ENCODE data around the gene LY6G5B. TPM values are rescaled to one million over a fixed set of nuclear protein-coding genes. Genes with fewer than 3 reads are reported as not detected.
A peak's percentile ranks its signal among the peaks of the same experiment; 100 is the strongest.

LY6G5B gene
- polyA plus RNA-seq, 1 donor from 2014 or later, result 0.49 TPM

DNA sequence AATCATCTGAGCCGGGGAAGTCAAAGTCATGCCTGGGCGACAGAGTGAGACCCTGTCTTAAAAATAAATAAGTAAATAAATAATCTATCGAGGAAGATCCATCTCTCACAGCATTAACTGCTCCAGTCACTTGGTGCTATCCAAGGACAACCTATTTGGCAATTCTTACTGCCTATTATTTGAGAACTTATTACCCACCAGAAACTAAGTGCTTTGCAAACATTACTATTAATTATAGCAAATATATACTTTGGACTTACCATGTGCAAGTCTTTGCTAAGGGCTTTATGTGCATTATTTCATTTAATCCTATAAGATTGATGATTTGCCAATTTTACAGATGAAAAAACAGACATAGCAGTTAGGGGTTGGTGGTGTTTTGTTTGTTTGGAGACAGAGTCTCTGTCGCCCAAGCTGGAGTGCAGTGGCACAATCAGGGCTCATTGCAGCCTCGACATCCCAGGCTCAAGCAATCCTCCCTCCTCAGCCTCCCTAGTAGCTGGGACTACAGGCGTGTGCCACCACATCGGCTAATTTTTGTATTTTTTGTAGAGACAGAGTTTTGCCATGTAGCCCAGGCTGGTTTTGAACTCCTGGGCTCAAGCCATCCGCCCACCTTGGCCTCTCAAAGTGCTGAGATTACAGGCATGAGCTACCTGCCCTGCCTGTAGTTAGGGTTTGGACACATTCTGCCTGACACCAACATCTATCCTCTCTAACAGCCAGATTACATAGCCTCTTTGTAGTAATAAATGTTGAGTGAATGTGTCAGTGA is 15.0 kb upstream of the LY6G5B start:
- Mint-ChIP-seq H3K9me3 (no peaks in the 10 kb centered on the region), H3K4me3 (peak overlapping the region in 2 of 4 donors; percentile 53 to 93), H3K27me3 (no peaks in the 10 kb centered on the region), H3K4me1 (peaks cover 38 to 43% (median 39%) of the 10 kb centered on the region in 3 donors), H3K36me3 (peaks cover 9% of the 10 kb centered on the region), H3K27ac (peak overlapping the region in 2 of 3 donors; percentile 77 to 78)

DNA sequence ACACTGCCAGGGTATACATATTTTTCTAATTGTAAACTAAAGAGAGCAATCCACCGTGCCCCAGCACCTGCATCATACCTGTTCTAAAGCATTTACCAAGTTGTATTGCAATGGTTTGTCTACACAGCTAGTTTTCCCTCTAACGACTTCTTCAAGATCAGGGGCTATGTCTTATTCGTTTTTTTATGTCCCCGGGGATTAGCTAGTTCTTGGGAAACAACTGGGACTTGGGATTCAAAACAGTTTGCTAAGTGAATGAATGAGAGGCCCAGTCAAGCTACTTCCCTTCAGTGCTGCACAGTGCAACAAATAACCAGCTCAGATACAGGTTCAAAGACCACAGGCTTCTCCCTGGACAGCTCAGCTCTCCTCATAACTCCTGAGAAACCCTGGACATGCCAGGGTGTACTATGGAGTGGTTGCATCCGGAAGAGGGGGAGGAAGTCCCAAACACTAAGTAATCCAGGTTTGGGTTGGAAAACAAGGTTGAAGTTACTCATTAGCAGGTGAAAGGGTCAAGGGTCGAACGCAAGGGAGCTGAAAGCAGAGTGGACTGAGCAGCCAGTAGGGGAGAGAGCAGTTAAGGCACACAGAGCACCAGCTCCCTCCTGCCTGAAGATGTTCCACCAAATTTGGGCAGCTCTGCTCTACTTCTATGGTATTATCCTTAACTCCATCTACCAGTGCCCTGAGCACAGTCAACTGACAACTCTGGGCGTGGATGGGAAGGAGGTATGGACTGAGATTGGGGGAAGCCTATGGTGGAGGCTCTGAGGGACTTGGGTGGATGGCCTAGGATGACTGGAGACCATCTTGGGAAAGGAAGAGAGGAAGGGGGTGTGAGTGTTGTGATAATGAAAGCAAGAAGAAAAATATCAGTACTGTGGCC is 14.2 kb upstream of the LY6G5B start, which contains the start of gene APOM:
TSS of gene APOM (plus strand) at position 546 of the 889 bp plus-strand sequence. CDS start at position 619, 73 bp downstream.
- no peaks in the 10 kb centered on the region for H3K9me3 Mint-ChIP-seq
- peak within 1 kb of the TSS; percentile 71 to 78 (median 77) for H3K27ac Mint-ChIP-seq
- peaks cover 11% of the 10 kb centered on the region for H3K36me3 Mint-ChIP-seq
- H3K4me3 Mint-ChIP-seq, result peak within 1 kb of the TSS; percentile 44 to 93 (median 57)
- peaks cover 37 to 44% (median 43%) of the 10 kb centered on the region in 3 donors for H3K4me1 Mint-ChIP-seq
- no peaks in the 10 kb centered on the region for H3K27me3 Mint-ChIP-seq

DNA sequence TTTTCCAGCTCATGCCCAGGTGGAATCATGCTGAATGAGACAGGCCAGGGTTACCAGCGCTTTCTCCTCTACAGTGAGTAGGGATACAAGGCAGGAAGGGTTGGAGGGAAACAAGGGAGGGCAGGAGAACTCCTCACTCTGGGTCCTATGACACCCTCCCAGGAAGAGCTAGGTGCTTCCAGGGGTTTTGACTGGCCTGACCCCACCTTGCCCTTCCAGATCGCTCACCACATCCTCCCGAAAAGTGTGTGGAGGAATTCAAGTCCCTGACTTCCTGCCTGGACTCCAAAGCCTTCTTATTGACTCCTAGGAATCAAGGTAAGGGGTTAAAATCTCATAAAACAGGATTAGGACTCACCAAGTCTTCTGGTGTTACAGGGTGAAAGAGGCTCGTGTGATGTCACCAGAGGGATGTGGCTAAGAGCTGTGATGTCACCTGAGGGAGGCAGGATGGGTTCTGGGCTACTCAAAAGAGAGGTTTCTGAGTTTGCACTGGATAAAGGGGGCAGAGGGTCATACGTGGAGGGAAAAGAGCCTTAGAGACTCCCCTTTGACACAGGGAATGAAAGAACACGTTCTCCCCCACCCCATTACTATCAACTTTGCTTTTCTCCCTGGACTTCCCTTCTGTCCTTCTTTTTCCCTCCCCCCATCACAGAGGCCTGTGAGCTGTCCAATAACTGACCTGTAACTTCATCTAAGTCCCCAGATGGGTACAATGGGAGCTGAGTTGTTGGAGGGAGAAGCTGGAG is 12.2 kb upstream of the LY6G5B start:
- Mint-ChIP-seq H3K9me3 (no peaks in the 10 kb centered on the region), H3K27ac (peak overlapping the region in 1 of 3 donors; percentile 78), H3K4me1 (peaks cover 30 to 44% (median 36%) of the 10 kb centered on the region in 3 donors), H3K36me3 (peaks cover 6% of the 10 kb centered on the region), H3K27me3 (no peaks in the 10 kb centered on the region), H3K4me3 (peak overlapping the region in 3 of 4 donors; percentile 74 to 93 (median 84))

DNA sequence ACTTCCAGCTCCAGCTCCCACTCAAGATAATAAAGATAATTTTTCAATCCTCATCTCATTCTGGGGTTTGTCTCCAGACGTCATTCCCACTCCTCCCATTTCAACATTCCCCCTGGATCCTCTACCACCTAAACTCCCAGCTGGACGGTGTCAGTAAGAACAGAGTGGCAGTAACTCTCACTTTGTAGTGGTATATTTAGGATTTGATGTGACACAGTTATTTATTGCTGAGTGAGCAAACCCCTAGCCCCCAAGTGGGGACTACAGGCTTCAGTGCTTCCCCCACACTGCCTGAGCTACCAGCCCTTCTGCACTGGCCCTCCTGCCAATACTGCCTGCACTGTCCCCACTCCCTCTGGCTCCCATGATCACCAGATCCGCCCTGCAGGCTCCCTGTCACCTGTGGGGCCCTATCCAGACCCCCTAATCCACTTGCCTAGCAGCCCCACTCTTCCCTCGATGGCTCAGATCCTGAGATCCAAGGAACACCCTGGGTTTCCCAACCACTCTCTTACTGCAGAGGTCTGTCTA is 11.6 kb upstream of the LY6G5B start:
- H3K27me3 Mint-ChIP-seq, result no peaks in the 10 kb centered on the region
- H3K9me3 Mint-ChIP-seq, result no peaks in the 10 kb centered on the region
- peaks cover 6% of the 10 kb centered on the region for H3K36me3 Mint-ChIP-seq
- H3K4me1 Mint-ChIP-seq, result peaks cover 26 to 42% (median 35%) of the 10 kb centered on the region in 3 donors
- H3K4me3 Mint-ChIP-seq, result peak overlapping the region; percentile 44 to 93 (median 74)
- peak overlapping the region in 1 of 3 donors; percentile 59 for H3K27ac Mint-ChIP-seq

DNA sequence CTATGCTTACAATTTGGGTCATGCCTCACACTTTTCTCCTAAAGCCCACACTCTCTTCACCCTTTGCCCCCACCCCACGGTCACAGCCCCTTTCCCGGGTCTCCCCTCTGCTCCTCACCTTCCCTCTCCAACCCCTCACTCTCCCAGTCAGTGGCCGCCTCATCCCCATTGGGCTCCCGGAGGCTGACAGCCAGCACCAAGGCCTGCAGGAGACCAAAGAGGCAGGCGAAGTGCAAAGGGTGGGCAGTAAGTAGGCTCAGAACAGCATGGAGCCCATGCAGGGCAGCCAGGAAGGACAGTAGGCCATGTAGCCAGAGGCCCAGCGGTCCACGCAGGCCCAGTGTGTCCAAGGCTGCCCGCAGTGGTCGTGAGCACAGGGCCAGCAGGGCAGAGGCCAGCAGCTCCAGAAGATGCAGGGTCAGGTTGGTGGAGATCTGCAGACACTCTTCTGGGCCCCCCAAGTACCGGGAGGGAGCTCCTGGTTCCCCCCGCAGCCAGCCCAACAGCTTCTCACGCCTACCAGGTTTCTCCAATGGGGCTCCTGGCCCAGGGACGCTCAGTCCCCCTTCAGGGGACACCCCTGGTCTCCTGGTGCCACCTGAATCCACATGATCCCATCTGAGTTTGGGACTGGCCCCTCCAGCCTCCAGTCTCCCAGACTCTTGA is 10.7 kb upstream of the LY6G5B start:
- H3K27me3 Mint-ChIP-seq, result no peaks in the 10 kb centered on the region
- peaks cover 6% of the 10 kb centered on the region for H3K36me3 Mint-ChIP-seq

DNA sequence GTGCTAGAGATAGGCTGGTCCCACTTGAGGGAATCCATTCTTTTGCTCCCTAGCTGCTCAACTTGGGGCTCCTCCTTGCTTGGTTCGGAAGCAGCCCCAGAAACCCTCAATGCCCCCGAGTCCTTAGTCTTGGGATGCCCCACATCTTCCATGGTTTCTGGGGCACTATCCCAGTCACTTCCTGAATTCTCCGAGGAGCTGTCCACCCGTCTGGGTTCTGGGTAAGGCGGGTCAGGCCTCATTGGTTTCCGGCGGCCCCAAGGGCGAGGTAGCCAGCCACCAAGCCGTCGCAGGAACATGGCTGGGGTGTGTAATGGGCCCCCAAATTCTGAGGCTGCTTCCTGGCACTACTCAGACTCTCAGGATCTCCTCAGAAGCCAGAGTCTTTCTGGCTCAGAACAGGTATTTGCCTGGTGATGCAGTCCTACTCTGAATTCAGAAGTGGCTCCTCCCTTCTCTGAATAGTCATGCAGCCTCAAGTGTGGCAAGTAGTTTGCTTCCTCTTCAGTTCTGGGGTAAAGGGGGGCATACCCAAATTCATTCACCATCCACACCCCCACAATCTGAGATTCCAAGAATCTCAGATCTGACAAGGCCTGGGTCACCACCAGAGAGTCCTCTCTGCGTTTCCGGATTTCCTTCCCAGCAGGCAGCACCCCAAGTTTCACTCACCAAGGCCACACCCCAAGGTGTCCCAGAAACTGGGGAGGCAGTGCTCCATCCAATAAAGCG is 10.0 kb upstream of the LY6G5B start:
- H3K4me1 Mint-ChIP-seq, result peaks cover 33 to 58% (median 49%) of the 10 kb centered on the region in 3 donors
- peak overlapping the region; percentile 74 to 90 (median 84) for H3K27ac Mint-ChIP-seq
- no peaks in the 10 kb centered on the region for H3K9me3 Mint-ChIP-seq
- H3K4me3 Mint-ChIP-seq, result peak overlapping the region; percentile 92 to 98 (median 94)
- H3K27me3 Mint-ChIP-seq, result peaks cover under 1% of the 10 kb centered on the region
- H3K36me3 Mint-ChIP-seq, result peaks cover 6% of the 10 kb centered on the region

More for the DNA sequence above, 10.7 kb upstream of the LY6G5B start:
- Mint-ChIP-seq H3K9me3 (no peaks in the 10 kb centered on the region), H3K27ac (peak overlapping the region; percentile 16 to 90 (median 84)), H3K4me3 (peak overlapping the region; percentile 70 to 96 (median 92)), H3K4me1 (peaks cover 30 to 51% (median 44%) of the 10 kb centered on the region in 3 donors)

DNA sequence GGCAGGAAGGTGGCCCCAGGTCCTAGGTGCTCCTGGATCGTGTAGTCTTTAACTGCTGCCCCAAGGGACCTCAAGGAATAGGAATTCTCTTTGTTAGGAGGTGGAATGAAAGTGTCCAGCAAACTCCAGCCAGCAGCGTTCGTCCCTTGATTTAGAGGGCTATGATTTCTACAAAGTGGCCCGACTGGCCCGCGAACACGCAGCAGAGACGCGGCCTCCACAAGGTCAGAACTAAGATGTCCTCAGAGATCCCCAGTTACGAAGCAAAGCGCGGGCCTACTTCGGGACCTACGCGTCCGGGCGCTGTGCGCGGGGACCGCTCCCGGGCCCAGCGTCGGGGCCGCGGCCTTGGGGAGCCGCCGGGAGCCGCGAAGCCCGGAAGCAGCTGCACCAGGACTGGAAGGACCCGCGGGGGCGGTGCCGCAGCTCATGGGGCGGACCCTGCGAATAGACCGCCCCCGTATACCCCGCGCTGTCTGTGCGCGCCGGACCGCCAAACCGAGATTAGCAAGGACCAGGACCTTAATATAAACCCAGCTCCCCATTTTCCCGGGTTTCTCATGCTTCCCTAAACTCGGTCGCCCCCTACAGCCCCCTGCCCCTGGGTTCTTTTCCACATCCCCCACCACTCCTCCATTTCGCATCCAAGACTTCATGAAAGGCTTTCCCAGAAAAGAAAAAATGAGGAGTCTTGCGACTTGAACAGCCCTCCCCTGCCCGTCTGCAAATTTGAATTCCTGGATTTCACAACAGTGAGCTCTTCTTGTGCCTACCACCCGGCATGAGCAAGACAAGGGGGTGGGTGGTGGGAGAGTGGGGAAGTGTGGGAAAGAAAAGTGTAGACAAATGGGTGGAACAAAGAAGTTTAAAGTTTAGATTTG is 9.2 kb upstream of the LY6G5B start, which contains the start of gene C6orf47:
TSS of gene C6orf47 (minus strand) at position 398 of the 881 bp plus-strand sequence. CDS start 831 bp downstream, outside the sequence.
- Mint-ChIP-seq H3K27me3 (peaks cover 1% of the 10 kb centered on the region), H3K4me1 (peaks cover 35 to 57% (median 49%) of the 10 kb centered on the region in 3 donors), H3K27ac (peak within 1 kb of the TSS; percentile 74 to 90 (median 84)), H3K36me3 (peaks cover 6% of the 10 kb centered on the region), H3K9me3 (no peaks in the 10 kb centered on the region), H3K4me3 (peak within 1 kb of the TSS; percentile 92 to 98 (median 94))

DNA sequence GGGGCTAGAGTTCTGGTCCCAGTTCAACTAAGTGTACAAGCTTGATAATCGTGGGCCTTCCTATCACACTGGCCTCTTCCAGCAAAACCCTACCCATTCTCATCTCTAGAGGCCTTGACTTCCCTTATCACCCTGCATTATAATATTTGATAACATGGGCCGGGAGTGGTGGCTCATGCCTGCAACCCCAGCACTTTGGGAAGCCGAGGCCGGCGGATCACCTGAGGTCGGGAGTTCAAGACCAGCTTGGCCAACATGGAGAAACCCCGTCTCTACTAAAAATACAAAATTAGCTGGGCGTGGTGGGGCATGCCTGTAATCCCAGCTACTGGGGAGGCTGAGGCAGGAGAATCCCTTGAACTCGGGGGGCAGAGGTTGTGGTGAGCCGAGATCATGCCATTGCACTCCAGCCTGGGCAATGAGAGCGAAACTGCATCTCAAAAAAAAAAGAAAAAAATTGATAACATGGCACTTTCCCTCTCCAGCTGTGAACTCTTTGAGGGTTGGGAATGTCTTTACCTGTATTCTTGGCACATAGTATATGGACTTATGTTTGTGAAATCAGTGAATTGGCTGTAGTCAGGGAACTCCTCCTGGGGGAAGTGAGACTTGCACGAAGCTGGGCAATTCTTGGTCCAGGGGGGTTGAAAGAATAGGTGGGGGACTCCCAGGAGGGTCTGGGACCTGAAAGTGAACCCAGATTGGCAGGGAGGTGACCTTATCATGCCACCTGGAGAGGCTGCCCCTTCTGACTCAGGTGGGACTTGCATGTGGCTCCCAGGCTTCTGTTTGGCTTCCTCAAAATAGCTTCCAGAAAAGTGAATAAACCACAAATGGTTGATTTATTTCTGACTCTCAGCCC is 8.3 kb upstream of the LY6G5B start:
- H3K27me3 Mint-ChIP-seq, result peaks cover 1% of the 10 kb centered on the region
- H3K36me3 Mint-ChIP-seq, result peaks cover 3% of the 10 kb centered on the region
- no peaks in the 10 kb centered on the region for H3K9me3 Mint-ChIP-seq
- H3K4me3 Mint-ChIP-seq, result peak overlapping the region; percentile 92 to 98 (median 94)
- peaks cover 35 to 58% (median 52%) of the 10 kb centered on the region in 3 donors for H3K4me1 Mint-ChIP-seq
- peak overlapping the region; percentile 73 to 84 (median 74) for H3K27ac Mint-ChIP-seq

DNA sequence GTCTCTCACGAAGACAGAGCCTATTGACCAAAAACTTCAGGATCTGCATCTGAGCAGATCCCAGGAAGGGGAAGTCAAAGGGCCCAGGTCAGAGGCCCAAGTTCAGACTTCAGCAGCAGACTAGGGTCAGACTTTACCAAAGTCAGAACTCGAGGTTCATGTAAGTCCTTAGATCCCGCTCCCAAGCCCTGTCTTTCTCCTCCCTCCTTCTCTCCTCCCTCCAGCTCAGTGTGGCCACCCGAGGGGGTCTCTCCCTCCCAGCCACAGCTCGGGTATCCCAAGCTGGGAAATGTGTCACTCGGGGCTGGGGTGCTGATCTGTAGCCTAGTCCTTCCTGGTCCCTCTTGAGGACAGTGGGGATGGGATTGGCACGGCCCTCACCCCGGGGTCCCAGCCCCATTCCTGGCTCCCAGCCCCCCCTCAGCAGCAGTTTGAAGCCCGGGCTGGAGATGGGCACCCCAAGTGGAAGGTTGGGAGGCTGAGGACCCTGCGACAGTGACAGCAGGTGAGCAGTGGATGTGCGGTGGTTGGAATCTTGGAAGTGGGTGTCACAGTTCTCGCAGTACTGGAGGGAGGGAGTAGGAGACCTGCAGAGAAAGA is 7.6 kb upstream of the LY6G5B start:
- peaks cover 3% of the 10 kb centered on the region for H3K36me3 Mint-ChIP-seq

DNA sequence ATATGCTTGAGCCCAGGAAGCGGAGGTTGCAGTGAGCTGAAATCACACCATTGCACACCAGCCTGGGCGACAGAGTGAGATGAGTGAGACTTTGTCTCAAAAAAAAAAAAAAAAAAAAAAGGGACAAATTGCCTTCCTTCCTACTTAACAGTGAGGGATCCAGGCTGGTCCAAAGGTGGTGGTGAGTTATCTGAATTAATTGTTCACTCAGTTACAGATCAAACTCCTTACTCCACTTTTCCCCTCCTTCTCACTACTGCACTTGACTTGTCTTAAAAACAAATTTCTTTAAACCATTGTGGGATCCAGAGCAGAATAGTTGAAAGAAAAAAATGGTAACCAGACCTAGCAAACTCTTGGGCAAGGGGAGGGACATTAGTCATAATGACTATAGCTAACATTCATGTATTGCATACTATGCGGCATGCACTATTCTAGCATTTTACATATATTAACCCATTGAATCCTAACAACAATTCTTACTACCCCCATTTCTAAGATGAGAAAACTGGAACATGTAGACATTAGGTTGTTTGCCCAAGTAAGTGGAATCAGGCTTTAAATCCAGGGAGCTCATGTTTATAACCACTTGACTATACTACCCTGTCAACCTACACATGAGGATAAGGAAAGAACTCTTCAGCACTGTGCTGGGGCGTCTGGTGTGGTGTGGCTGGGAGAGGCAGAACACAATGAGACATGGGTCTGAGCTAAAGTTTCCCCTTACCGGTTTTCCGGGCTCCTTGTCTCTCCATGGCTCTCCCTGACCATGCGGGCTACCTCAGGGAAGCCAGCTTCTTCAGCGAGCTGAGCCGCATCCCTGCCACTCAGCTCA is 6.4 kb upstream of the LY6G5B start:
- Mint-ChIP-seq H3K9me3 (no peaks in the 10 kb centered on the region), H3K36me3 (peaks cover 2% of the 10 kb centered on the region), H3K4me1 (peaks cover 30 to 62% (median 47%) of the 10 kb centered on the region in 3 donors), H3K27ac (peak overlapping the region; percentile 92 to 99 (median 98)), H3K27me3 (peaks cover 1% of the 10 kb centered on the region), H3K4me3 (peak overlapping the region; percentile 68 to 95 (median 92))

More for the DNA sequence above, 7.6 kb upstream of the LY6G5B start:
- no peaks in the 10 kb centered on the region for H3K9me3 Mint-ChIP-seq
- H3K27ac Mint-ChIP-seq, result peak overlapping the region in 2 of 3 donors; percentile 80 to 84
- peaks cover 35 to 63% (median 54%) of the 10 kb centered on the region in 3 donors for H3K4me1 Mint-ChIP-seq
- peaks cover 1% of the 10 kb centered on the region for H3K27me3 Mint-ChIP-seq
- peak overlapping the region in 3 of 4 donors; percentile 70 to 98 (median 93) for H3K4me3 Mint-ChIP-seq

Measured in IgD-negative memory B cell (primary cell).